ENCODE results near the gene KIF1A.

GRCh38 chr2:240822280-240822847 is 2.3 kb upstream of the KIF1A start:
- no peak for TF ChIP-seq POLR2AphosphoS5 (IDR thresholded peaks at IDR 0.05; ENCODE audit: low read depth, low read length)
- TF ChIP-seq SIN3A (IDR thresholded peaks at IDR 0.05; ENCODE audit: borderline replicate concordance, insufficient read depth, low read length), result no peak
- TF ChIP-seq REST (IDR thresholded peaks at IDR 0.05; ENCODE audit: insufficient read depth in 1 of 2, low read depth in 2 of 2, low read length in 2 of 2), result no peak
